BE2C (cell line): Measurements from ENCODE around the gene RFPL3.

ENCODE experiments used
- DNase-seq: peaks from one replicate; pipeline ENCODE4 v3.0.0-alpha.2; 2020
- H3K27me3 ChIP-seq: fragments of 250-450 bp; sonication (Bioruptor Pico); 2 replicates; pipeline ENCODE4 v1.5.1; 2020; ENCODE audit warnings: mild to moderate bottlenecking
- H3K36me3 ChIP-seq: fragments of 250-450 bp; sonication (Bioruptor Pico); 2 replicates; pipeline ENCODE4 v1.5.1; 2020; ENCODE audit warnings: mild to moderate bottlenecking
- H3K4me1 ChIP-seq: fragments of 250-450 bp; sonication (Bioruptor Pico); 2 replicates; pipeline ENCODE4 v1.5.1; 2020
- H3K4me3 ChIP-seq: 2 replicates; pipeline ENCODE4 v1.5.1; 2011; ENCODE audit warnings: low read depth, low read length
- H3K9me3 ChIP-seq: fragments of 250-450 bp; sonication (Bioruptor Pico); 2 replicates; pipeline ENCODE4 v1.5.1; 2020
- TF ChIP-seq, protein P1 (sequence below): IDR thresholded peaks from 2 replicates; pipeline ENCODE4 v1.5.1; 2012; ENCODE audit warnings: mild to moderate bottlenecking, low read depth, low read length

RFPL3 gene

DNA sequence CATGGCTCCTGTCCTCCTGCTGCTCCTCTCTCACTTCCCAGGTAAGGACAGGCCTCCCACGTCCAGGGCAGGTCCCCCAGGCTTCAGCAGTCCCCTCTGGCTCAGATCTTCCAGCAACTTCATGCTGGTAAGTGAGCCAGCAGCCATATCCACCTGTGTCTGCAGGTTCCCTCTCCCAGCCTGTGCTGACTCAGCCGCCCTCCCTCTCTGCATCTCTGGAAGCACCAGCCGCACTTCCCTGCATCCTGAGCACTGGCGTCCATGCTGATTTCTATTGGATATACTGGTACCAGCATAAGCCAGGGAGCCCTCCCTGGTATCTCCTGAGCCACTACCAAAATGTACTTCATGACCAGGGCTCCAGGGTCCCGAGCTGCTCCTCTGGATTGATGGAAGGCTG, 19.0 kb downstream of the RFPL3 start:
- Histone ChIP-seq H3K4me1 (no peaks in the 10 kb centered on the region), H3K9me3 (no peaks in the 10 kb centered on the region), H3K4me3 (no peak overlapping the region), H3K36me3 (no peaks in the 10 kb centered on the region), H3K27me3 (no peaks in the 10 kb centered on the region)
- TF ChIP-seq, protein P1, sequence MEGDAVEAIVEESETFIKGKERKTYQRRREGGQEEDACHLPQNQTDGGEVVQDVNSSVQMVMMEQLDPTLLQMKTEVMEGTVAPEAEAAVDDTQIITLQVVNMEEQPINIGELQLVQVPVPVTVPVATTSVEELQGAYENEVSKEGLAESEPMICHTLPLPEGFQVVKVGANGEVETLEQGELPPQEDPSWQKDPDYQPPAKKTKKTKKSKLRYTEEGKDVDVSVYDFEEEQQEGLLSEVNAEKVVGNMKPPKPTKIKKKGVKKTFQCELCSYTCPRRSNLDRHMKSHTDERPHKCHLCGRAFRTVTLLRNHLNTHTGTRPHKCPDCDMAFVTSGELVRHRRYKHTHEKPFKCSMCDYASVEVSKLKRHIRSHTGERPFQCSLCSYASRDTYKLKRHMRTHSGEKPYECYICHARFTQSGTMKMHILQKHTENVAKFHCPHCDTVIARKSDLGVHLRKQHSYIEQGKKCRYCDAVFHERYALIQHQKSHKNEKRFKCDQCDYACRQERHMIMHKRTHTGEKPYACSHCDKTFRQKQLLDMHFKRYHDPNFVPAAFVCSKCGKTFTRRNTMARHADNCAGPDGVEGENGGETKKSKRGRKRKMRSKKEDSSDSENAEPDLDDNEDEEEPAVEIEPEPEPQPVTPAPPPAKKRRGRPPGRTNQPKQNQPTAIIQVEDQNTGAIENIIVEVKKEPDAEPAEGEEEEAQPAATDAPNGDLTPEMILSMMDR: no peak
- no peak for DNase-seq

DNA sequence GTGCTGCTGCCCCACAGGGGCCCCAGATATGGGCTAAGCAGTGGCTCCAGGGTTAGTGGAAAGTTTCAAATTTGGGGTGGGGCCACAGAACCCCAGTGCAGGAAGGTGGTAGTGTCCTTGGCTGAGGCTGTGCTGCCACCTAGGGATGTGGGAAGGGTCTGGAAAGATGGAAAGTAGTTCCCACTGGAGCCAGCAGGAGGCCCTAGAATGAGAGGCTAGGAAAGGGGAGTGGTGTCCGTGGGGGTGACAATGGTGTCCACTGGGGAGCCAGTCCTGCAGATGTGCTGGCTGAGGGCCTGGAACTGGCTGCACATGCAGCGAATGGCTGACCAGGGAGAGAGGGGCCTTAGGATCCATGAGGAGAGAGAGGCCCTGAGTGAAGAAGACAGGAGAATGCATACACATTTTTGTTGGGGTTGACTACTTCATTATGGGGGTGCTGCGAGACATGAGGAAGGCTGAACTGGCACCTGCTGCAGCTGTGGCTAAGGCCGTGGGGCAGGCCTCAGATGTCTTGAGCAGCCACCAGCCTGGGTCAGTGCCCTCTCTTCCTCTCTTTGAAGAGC, 21.1 kb downstream of the RFPL3 start:
- peak; percentile 67 for DNase-seq
- H3K4me3 ChIP-seq: no peak overlapping the region
- H3K36me3 ChIP-seq: no peaks in the 10 kb centered on the region
- TF ChIP-seq, protein P1: peak; percentile 90
- H3K27me3 ChIP-seq: no peaks in the 10 kb centered on the region
- H3K4me1 ChIP-seq: no peaks in the 10 kb centered on the region
- no peaks in the 10 kb centered on the region for H3K9me3 ChIP-seq

DNA sequence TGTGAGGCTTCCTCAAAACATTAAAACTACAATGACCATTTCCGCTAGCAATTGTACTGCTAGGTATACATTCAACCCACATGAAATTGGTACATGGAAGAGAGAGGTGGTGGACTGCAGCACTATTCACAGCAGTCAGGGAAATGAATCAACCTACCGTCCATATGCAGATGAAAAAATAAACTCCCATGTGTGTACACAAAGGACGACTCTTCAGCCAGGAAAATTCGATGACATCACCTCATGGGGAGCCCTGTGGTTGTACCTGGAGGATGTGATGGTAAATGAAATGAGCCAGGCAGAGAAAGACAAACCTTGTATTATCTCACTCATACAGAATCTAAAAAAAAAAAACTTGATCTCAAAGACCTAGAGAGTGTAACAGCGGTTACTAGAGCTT, 23.3 kb downstream of the RFPL3 start:
- H3K4me1 ChIP-seq: no peaks in the 10 kb centered on the region
- no peaks in the 10 kb centered on the region for H3K27me3 ChIP-seq
- TF ChIP-seq, protein P1: no peak
- H3K4me3 ChIP-seq: no peak overlapping the region
- peaks cover 7% of the 10 kb centered on the region; the same call in 1 of the 2 replicates for H3K36me3 ChIP-seq
- no peaks in the 10 kb centered on the region for H3K9me3 ChIP-seq
- no peak for DNase-seq

DNA sequence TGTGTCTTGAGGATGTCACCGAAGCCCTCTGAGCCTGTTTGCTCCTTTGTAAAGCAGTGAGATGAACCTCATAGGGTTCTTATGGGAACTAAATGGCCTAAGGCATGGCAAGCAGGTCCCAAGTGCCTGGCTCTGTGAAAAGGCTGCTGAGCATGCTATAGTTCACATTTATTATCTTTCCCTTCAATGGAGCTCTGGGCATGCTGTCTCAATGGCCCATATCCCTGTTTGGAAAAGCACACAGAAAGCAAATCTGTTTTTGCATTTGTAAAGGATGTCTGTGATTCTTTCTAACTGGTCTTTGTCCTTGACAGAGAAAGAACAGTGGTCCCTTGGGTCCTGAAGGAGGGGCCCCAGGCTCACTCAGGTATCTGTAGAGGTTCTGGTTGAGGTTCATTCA, 28.0 kb downstream of the RFPL3 start:
- peaks cover 30% of the 10 kb centered on the region for H3K36me3 ChIP-seq
- no peaks in the 10 kb centered on the region for H3K27me3 ChIP-seq
- DNase-seq: no peak
- H3K9me3 ChIP-seq: no peaks in the 10 kb centered on the region
- H3K4me1 ChIP-seq: no peaks in the 10 kb centered on the region
- TF ChIP-seq, protein P1: no peak
- no peak overlapping the region for H3K4me3 ChIP-seq

DNA sequence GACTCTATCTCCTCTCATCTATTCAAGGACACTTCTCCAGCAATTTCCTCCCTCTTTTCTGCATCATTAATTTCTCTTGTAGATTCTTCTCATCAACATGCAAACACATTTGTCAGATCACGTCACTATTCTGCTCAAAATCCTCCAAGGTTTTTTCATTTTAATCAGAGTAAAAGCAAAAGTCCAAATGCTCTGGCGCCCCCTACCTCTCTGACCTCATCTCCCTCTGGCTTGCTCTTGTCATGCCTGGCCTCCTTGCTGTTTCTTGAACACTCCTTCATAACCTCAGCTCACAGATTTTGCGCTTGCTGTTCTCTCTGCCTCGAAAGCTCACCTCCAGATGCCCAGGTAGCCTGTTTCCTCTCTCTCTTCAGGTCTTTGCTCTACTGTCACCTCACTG, 32.0 kb downstream of the RFPL3 start:
- H3K4me3 ChIP-seq: no peak overlapping the region
- DNase-seq: peak; percentile 38
- no peaks in the 10 kb centered on the region for H3K27me3 ChIP-seq
- TF ChIP-seq, protein P1: peak; percentile 67
- peaks cover 53% of the 10 kb centered on the region for H3K36me3 ChIP-seq
- H3K9me3 ChIP-seq: no peaks in the 10 kb centered on the region
- no peaks in the 10 kb centered on the region for H3K4me1 ChIP-seq

DNA sequence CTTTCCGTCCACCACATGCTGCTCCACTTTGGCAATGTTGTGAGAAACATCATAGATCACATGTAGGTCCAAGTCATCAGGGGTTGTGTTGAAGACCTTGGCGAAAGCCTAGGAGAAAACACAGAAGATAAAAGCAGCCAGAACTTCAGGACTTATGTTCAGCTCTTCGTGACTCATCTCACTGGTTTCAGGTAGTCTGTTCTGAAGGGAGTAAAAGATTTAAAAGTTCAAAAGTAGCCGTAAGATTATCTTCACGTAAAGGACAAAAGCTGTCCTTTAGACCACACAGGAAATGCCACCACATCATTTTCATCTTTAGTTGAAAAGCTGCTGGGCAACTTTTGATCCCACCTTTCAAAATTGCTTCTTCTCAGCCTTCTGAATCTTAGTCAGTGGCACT, 37.4 kb downstream of the RFPL3 start:
- TF ChIP-seq, protein P1: no peak
- no peak overlapping the region for H3K4me3 ChIP-seq
- no peaks in the 10 kb centered on the region for H3K9me3 ChIP-seq
- peaks cover 65% of the 10 kb centered on the region for H3K36me3 ChIP-seq
- DNase-seq: no peak
- H3K4me1 ChIP-seq: no peaks in the 10 kb centered on the region
- no peaks in the 10 kb centered on the region for H3K27me3 ChIP-seq
